Adrenal gland (tissue), 5 donors: ENCODE data around the gene AMMECR1.

Experiments
- CTCF ChIP-seq, 6 experiments: fragments of 450-650 bp in 4 of 6; fragments of 200-600 bp in 2 of 6; sonication (generic) in 1 of 6; IDR thresholded peaks; 1 replicate in 5 of 6; 2 replicates in 1 of 6; pipeline versions ENCODE4 v1.5.1 to v1.8.0; 2016 to 2021; ENCODE audit warnings: antibody characterized with exemption in 6 of 6, mild to moderate bottlenecking in 2 of 6, moderate library complexity in 1 of 6
- POLR2A ChIP-seq, 2 donors: fragments of 450-650 bp; IDR thresholded peaks; one replicate each; pipeline ENCODE4 v1.6.1; 2017; ENCODE audit warnings: antibody characterized with exemption in 2 of 2, mild to moderate bottlenecking in 2 of 2, moderate library complexity in 1 of 2
- donor health status: DM: no; HTN: no; CAD: no.

GRCh38 chrX:110258552-110258951 is 59.3 kb downstream of the AMMECR1 start:
- TF ChIP-seq POLR2A (IDR thresholded peaks at IDR 0.05) (no peak), CTCF (IDR thresholded peaks at IDR 0.05) (no peak)
